Sigmoid colon (tissue), 7 donors: ENCODE data around the gene NXPH4. TPM values are rescaled to one million over a fixed set of nuclear protein-coding genes. Genes with fewer than 3 reads are reported as not detected.

ENCODE experiments used
- DNase-seq: peaks from one replicate; pipeline ENCODE4 v3.0.0-alpha.2; 2019
- H3K27ac ChIP-seq, 4 donors: fragments of 200-600 bp; sonication (generic); one replicate each; pipeline ENCODE4 v1.5.1; 2016 to 2019; ENCODE audit warnings: mild to moderate bottlenecking in 1 of 4
- H3K27me3 ChIP-seq, 3 donors: fragments of 200-600 bp; sonication (generic); one replicate each; pipeline ENCODE4 v1.5.1; 2019; ENCODE audit warnings: mild to moderate bottlenecking in 1 of 3
- H3K36me3 ChIP-seq, 4 donors: fragments of 200-600 bp; sonication (generic); one replicate each; pipeline ENCODE4 v1.5.1; 2016 to 2019
- H3K4me1 ChIP-seq, 4 donors: fragments of 200-600 bp; sonication (generic); one replicate each; pipeline ENCODE4 v1.5.1; 2017 to 2019
- H3K4me3 ChIP-seq, 4 donors: fragments of 200-600 bp; sonication (generic); one replicate each; pipeline ENCODE4 v1.5.1; 2017 to 2019; ENCODE audit warnings: mild to moderate bottlenecking in 2 of 4, moderate library complexity in 1 of 4
- H3K9me3 ChIP-seq, 4 donors: fragments of 200-600 bp in 3 of 4; sonication (generic) in 3 of 4; one replicate each; pipeline versions ENCODE4 v1.5.1 to v1.6.1; 2013 to 2019
- CTCF ChIP-seq, 4 experiments: fragments of 450-650 bp in 3 of 4; fragments of 200-600 bp in 1 of 4; IDR thresholded peaks; one replicate each; pipeline ENCODE4 v1.5.1; 2016 to 2019; ENCODE audit warnings: antibody characterized with exemption in 4 of 4, mild to moderate bottlenecking in 3 of 4, moderate library complexity in 2 of 4
- EP300 ChIP-seq, 4 donors: sonication (generic); formaldehyde crosslinking; IDR thresholded peaks; one replicate each; pipeline ENCODE4 v1.6.1; 2017; ENCODE audit warnings: antibody characterized with exemption in 4 of 4
- POLR2A ChIP-seq, 2 donors: fragments of 450-650 bp; IDR thresholded peaks; one replicate each; pipeline ENCODE4 v1.6.1; 2016; ENCODE audit warnings: antibody characterized with exemption in 2 of 2, mild to moderate bottlenecking in 2 of 2, moderate library complexity in 2 of 2
- POLR2AphosphoS5 ChIP-seq, 4 donors: sonication (generic); formaldehyde crosslinking; IDR thresholded peaks; one replicate each; pipeline ENCODE4 v1.6.1; 2017; ENCODE audit warnings: antibody characterized with exemption in 4 of 4
- WGBS, 2 donors: extraction: QIAGEN DNeasy Blood & Tissue Kit; methylation state at CpG; one replicate each; pipeline ENCODE4 v1.1.7; 2013; 5-methylcytosine and 5-hydroxymethylcytosine counted together
- intact Hi-C: fragments of 100-400 bp; cut with DNase I; formaldehyde crosslinking; loops from one replicate; pipeline ENCODE4 v1.15.1; 2023
- polyA plus RNA-seq, 3 donors: library from polyadenylated mRNA; stranded (reverse); fragments of 200-250 nt; gene quantifications; one replicate each; pipeline ENCODE4 v1.2.3, GENCODE V29; 2013
- total RNA-seq, 4 donors: library from RNA; depleted of rRNA; stranded (reverse); fragments of >200 nt; gene quantifications; one replicate each; pipeline ENCODE4 v1.1.0, GENCODE V29; 2016
- donor health status: healthy with polysubstance abuse.
- donor health status: Bipolar disorder and iron deficiency.
- donor health status: healthy.

The NXPH4 gene
- total and polyA plus RNA-seq, 7 donors: 0.13 TPM; not detected in 6

- Histone ChIP-seq H3K4me1 (peaks cover 0 to 9% (median 4%) of the 10 kb centered on the region in 4 donors), H3K4me3 (no peak overlapping the region), H3K27ac (no peak overlapping the region), H3K9me3 (no peaks in the 10 kb centered on the region), H3K36me3 (peaks cover 53 to 86% (median 67%) of the 10 kb centered on the region in 4 donors), H3K27me3 (no peaks in the 10 kb centered on the region)
- 93 to 94% methylated on average over 25 of the region's 25 CpGs for WGBS, 2 donors
- no peak for DNase-seq
- intact Hi-C loops: no loop called here
- TF ChIP-seq POLR2AphosphoS5 (IDR thresholded peaks at IDR 0.05) (no peak), POLR2A (IDR thresholded peaks at IDR 0.05) (no peak), EP300 (IDR thresholded peaks at IDR 0.05) (no peak), CTCF (IDR thresholded peaks at IDR 0.05) (no peak)
Measured at GRCh38 chr12:57185403-57185802, 31.2 kb upstream of the NXPH4 start.

GRCh38 chr12:57185906-57186508 is 30.6 kb upstream of the NXPH4 start:
- Histone ChIP-seq H3K27ac (no peak overlapping the region), H3K4me3 (no peak overlapping the region), H3K4me1 (peaks cover 0 to 12% (median 5%) of the 10 kb centered on the region in 4 donors), H3K9me3 (no peaks in the 10 kb centered on the region), H3K27me3 (no peaks in the 10 kb centered on the region), H3K36me3 (peaks cover 54 to 86% (median 67%) of the 10 kb centered on the region in 4 donors)
- intact Hi-C loops: no loop called here
- WGBS, 2 donors: 90 to 92% methylated on average over 12 of the region's 12 CpGs
- TF ChIP-seq POLR2AphosphoS5 (IDR thresholded peaks at IDR 0.05) (no peak), CTCF (IDR thresholded peaks at IDR 0.05) (no peak), POLR2A (IDR thresholded peaks at IDR 0.05) (no peak), EP300 (IDR thresholded peaks at IDR 0.05) (no peak)
- no peak for DNase-seq

- H3K27me3 ChIP-seq: no peaks in the 10 kb centered on the region
- peaks cover 0 to 12% (median 5%) of the 10 kb centered on the region in 4 donors for H3K4me1 ChIP-seq
- TF ChIP-seq EP300 (IDR thresholded peaks at IDR 0.05) (no peak), POLR2AphosphoS5 (IDR thresholded peaks at IDR 0.05) (no peak), POLR2A (IDR thresholded peaks at IDR 0.05) (no peak), CTCF (IDR thresholded peaks at IDR 0.05) (no peak)
- no peak overlapping the region for H3K4me3 ChIP-seq
- no peaks in the 10 kb centered on the region for H3K9me3 ChIP-seq
- intact Hi-C loops: no loop called here
- no peak overlapping the region for H3K27ac ChIP-seq
- DNase-seq: no peak
- peaks cover 66 to 91% (median 73%) of the 10 kb centered on the region in 4 donors for H3K36me3 ChIP-seq
- 81 to 83% methylated on average over 21 of the region's 21 CpGs for WGBS, 2 donors
Measured at GRCh38 chr12:57187222-57188089, 29.1 kb upstream of the NXPH4 start.

- intact Hi-C loops: no loop called here
- Histone ChIP-seq H3K4me3 (no peak overlapping the region), H3K36me3 (peaks cover 71 to 97% (median 79%) of the 10 kb centered on the region in 4 donors), H3K27ac (no peak overlapping the region), H3K4me1 (peaks cover 0 to 12% (median 5%) of the 10 kb centered on the region in 4 donors), H3K9me3 (no peaks in the 10 kb centered on the region), H3K27me3 (no peaks in the 10 kb centered on the region)
- WGBS, 2 donors: 85 to 88% methylated on average over 8 of the region's 8 CpGs
- DNase-seq: no peak
- TF ChIP-seq CTCF (IDR thresholded peaks at IDR 0.05) (no peak), POLR2AphosphoS5 (IDR thresholded peaks at IDR 0.05) (no peak), EP300 (IDR thresholded peaks at IDR 0.05) (no peak), POLR2A (IDR thresholded peaks at IDR 0.05) (no peak)
Measured at GRCh38 chr12:57188090-57188425, 28.5 kb upstream of the NXPH4 start.
